A673 (cell line): Measurements from ENCODE around the gene FMC1.

ENCODE experiments used
- EZH2 ChIP-seq: fragments of 200-600 bp; sonication (generic); IDR thresholded peaks from 2 replicates; pipeline ENCODE4 v1.6.1; 2017; ENCODE audit warnings: borderline replicate concordance, low read depth, mild to moderate bottlenecking, mixed read lengths, antibody characterized with exemption, low read length; ENCODE audit not compliant: poor library complexity, severe bottlenecking
- TF ChIP-seq, protein P1 (sequence below): fragments of 300-800, 200-600 bp; sonication (generic); conservative IDR thresholded peaks from 2 replicates; pipeline ENCODE4 v1.5.1; 2017; ENCODE audit warnings: low read depth, mild to moderate bottlenecking, antibody characterized with exemption, low read length, moderate library complexity, mixed read lengths

DNA sequence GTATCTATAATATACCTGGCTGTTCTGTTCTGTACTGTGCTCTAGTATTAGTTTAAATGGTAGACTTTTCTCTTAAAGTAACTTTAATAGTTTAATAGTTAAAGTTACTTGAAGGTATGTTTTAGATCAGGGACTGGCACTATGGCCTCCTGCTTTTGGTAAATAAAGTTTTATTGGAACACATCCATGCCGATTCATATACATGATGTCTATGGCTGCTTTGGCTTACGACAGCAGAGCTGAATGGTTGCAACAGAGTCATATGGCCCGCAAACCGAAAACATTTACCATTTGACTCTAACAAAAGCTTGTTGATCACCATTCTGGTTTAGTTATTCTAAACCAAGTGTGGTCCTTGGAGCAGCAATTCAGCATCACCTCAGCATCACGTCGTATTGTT is 25.3 kb downstream of the FMC1 start:
- TF ChIP-seq, protein P1, sequence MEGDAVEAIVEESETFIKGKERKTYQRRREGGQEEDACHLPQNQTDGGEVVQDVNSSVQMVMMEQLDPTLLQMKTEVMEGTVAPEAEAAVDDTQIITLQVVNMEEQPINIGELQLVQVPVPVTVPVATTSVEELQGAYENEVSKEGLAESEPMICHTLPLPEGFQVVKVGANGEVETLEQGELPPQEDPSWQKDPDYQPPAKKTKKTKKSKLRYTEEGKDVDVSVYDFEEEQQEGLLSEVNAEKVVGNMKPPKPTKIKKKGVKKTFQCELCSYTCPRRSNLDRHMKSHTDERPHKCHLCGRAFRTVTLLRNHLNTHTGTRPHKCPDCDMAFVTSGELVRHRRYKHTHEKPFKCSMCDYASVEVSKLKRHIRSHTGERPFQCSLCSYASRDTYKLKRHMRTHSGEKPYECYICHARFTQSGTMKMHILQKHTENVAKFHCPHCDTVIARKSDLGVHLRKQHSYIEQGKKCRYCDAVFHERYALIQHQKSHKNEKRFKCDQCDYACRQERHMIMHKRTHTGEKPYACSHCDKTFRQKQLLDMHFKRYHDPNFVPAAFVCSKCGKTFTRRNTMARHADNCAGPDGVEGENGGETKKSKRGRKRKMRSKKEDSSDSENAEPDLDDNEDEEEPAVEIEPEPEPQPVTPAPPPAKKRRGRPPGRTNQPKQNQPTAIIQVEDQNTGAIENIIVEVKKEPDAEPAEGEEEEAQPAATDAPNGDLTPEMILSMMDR: no peak
- TF ChIP-seq EZH2: no peak
